H1 (cell line): Measurements from ENCODE around the gene MYO18A.

ENCODE experiments used
- CBX5 ChIP-seq: fragments of 300-800, 300-1000 bp; sonication (generic); IDR thresholded peaks from 2 replicates; pipeline ENCODE4 v1.7.1; 2016; ENCODE audit warnings: antibody characterized with exemption, low read length, low read depth
- EZH2 ChIP-seq: fragments of 200-600 bp; sonication (generic); IDR thresholded peaks from 2 replicates; pipeline ENCODE4 v1.7.1; 2012; ENCODE audit warnings: low read depth, mild to moderate bottlenecking, moderate library complexity, low read length, inconsistent platforms; ENCODE audit not compliant: severe bottlenecking
- GTF2F1 ChIP-seq: IDR thresholded peaks from 2 replicates; pipeline ENCODE4 v1.6.1; 2012; ENCODE audit warnings: low read depth, low read length, improper control_type of control experiment, borderline replicate concordance
- HDAC6 ChIP-seq: IDR thresholded peaks from one replicate; pipeline ENCODE4 v1.7.1; 2012; ENCODE audit warnings: low read depth, mild to moderate bottlenecking, inconsistent platforms, low read length, moderate library complexity
- KDM1A ChIP-seq: fragments of 200-600, 300-600 bp; sonication (generic); IDR thresholded peaks from 2 replicates; pipeline ENCODE4 v1.7.1; 2016; ENCODE audit warnings: mild to moderate bottlenecking, low read length, borderline replicate concordance
- POLR2A ChIP-seq, 2 experiments: IDR thresholded peaks; 1 replicate in 1 of 2; 2 replicates in 1 of 2; pipeline ENCODE4 v1.6.1; 2011; ENCODE audit warnings: low read depth in 2 of 2, low read length in 2 of 2, mild to moderate bottlenecking in 2 of 2; ENCODE audit errors: control extremely low read depth in 1 of 2
- SAP30 ChIP-seq: fragments of 300-600 bp; sonication (generic); IDR thresholded peaks from 2 replicates; pipeline ENCODE4 v1.7.1; 2012; ENCODE audit warnings: low read length, moderate library complexity, mild to moderate bottlenecking, inconsistent platforms; ENCODE audit not compliant: insufficient read depth, insufficient replicate concordance
- SUZ12 ChIP-seq: fragments of 200-600 bp; sonication (generic); IDR thresholded peaks from 2 replicates; pipeline ENCODE4 v1.6.1; 2012; ENCODE audit warnings: mild to moderate bottlenecking, inconsistent platforms, low read length, moderate library complexity, mixed read lengths
- TF ChIP-seq, protein P1 (sequence below), 3 experiments: IDR thresholded peaks; 1 replicate in 2 of 3; 2 replicates in 1 of 3; pipeline versions ENCODE4 v1.5.1 to v1.6.1; 2011; ENCODE audit warnings: low read length in 3 of 3, mild to moderate bottlenecking in 3 of 3, inconsistent platforms in 2 of 3, low read depth in 1 of 3, moderate library complexity in 1 of 3; ENCODE audit not compliant: insufficient read depth in 1 of 3; ENCODE audit errors: control extremely low read depth in 1 of 3

DNA sequence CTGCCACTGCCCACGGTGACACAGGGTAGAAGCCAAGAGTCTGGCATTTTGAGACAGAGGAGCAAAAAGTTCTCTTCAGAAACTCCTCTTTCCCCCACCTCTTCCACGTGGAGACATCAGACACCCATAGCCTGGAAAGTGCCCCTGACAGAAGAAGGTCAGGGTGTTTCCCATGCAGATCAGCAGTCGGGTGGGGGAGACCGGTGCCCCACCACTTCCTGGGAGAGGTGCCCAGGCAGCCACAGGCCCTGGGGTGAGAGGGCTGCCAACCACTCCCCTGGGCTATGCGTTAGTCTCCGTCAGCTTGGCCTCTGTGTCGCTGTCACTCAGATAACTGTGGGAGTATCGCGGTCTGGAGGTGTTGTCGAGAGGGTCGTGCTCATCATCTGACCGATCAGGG lies 105.7 kb downstream of the MYO18A start:
- TF ChIP-seq CBX5 = no peak
- TF ChIP-seq EZH2 = no peak
- TF ChIP-seq POLR2A (IDR thresholded peaks at IDR 0.05; ENCODE audit: control extremely low read depth in 1 of 2, low read depth in 2 of 2, low read length in 2 of 2) = no peak
- TF ChIP-seq, protein P1, sequence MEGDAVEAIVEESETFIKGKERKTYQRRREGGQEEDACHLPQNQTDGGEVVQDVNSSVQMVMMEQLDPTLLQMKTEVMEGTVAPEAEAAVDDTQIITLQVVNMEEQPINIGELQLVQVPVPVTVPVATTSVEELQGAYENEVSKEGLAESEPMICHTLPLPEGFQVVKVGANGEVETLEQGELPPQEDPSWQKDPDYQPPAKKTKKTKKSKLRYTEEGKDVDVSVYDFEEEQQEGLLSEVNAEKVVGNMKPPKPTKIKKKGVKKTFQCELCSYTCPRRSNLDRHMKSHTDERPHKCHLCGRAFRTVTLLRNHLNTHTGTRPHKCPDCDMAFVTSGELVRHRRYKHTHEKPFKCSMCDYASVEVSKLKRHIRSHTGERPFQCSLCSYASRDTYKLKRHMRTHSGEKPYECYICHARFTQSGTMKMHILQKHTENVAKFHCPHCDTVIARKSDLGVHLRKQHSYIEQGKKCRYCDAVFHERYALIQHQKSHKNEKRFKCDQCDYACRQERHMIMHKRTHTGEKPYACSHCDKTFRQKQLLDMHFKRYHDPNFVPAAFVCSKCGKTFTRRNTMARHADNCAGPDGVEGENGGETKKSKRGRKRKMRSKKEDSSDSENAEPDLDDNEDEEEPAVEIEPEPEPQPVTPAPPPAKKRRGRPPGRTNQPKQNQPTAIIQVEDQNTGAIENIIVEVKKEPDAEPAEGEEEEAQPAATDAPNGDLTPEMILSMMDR (IDR thresholded peaks at IDR 0.05; ENCODE audit: control extremely low read depth in 1 of 3, insufficient read depth in 1 of 3, low read depth in 1 of 3, low read length in 3 of 3) = no peak
- no peak for TF ChIP-seq GTF2F1
- no peak for TF ChIP-seq SUZ12
- TF ChIP-seq SAP30 = no peak
- no peak for TF ChIP-seq KDM1A
- no peak for TF ChIP-seq HDAC6
